Spleen (tissue), 11 donors: ENCODE measurements around the gene SH3RF3. TPM values are rescaled to one million over a fixed set of nuclear protein-coding genes. Genes with fewer than 3 reads are reported as not detected.

ENCODE experiments used
- DNase-seq: peaks from one replicate; pipeline ENCODE4 v3.0.0-alpha.2; 2020
- H3K27ac ChIP-seq, 8 donors: fragments of 200-600 bp; sonication (generic) in 7 of 8; 1 replicate in 4 of 8; 2 replicates in 4 of 8; pipeline versions ENCODE4 v1.5.0 to v1.8.0; 2016 to 2021; ENCODE audit warnings: inconsistent platforms in 4 of 8, mild to moderate bottlenecking in 4 of 8, moderate library complexity in 1 of 8
- H3K27me3 ChIP-seq, 7 donors: fragments of 200-600 bp; sonication (generic) in 6 of 7; replicated peaks in 1 of 7; 1 replicate in 4 of 7; 2 replicates in 3 of 7; pipeline versions ENCODE4 v1.5.0 to v1.8.0; 2016 to 2021; ENCODE audit warnings: inconsistent platforms in 3 of 7, mild to moderate bottlenecking in 1 of 7
- H3K36me3 ChIP-seq, 6 donors: fragments of 200-600 bp; sonication (generic) in 5 of 6; 1 replicate in 4 of 6; 2 replicates in 2 of 6; pipeline versions ENCODE4 v1.5.0 to v1.8.0; 2016 to 2021; ENCODE audit warnings: inconsistent platforms in 2 of 6
- H3K4me1 ChIP-seq, 6 donors: fragments of 200-600 bp; sonication (generic) in 5 of 6; 1 replicate in 3 of 6; 2 replicates in 3 of 6; pipeline versions ENCODE4 v1.5.0 to v1.8.0; 2016 to 2021; ENCODE audit warnings: inconsistent platforms in 3 of 6
- H3K4me3 ChIP-seq, 8 donors: fragments of 200-600 bp; sonication (generic) in 7 of 8; 1 replicate in 4 of 8; 2 replicates in 4 of 8; pipeline versions ENCODE4 v1.5.0 to v1.8.0; 2016 to 2021; ENCODE audit warnings: inconsistent platforms in 4 of 8, mild to moderate bottlenecking in 4 of 8, moderate library complexity in 2 of 8
- H3K9me3 ChIP-seq, 8 donors: fragments of 200-600 bp; sonication (generic) in 7 of 8; 1 replicate in 4 of 8; 2 replicates in 4 of 8; pipeline versions ENCODE4 v1.5.0 to v1.8.0; 2016 to 2021; ENCODE audit warnings: inconsistent platforms in 4 of 8
- CTCF ChIP-seq, 11 experiments: fragments of 200-600 bp in 7 of 11; fragments of 450-650 bp in 4 of 11; sonication (generic) in 4 of 11; IDR thresholded peaks in 8 of 11; conservative IDR thresholded peaks in 3 of 11; 1 replicate in 7 of 11; 2 replicates in 4 of 11; pipeline versions ENCODE4 v1.4.0 to v1.8.0; 2016 to 2021; ENCODE audit warnings: antibody characterized with exemption in 11 of 11, inconsistent platforms in 4 of 11, mild to moderate bottlenecking in 1 of 11
- POLR2A ChIP-seq, 3 donors: fragments of 450-650 bp; IDR thresholded peaks; one replicate each; pipeline ENCODE4 v1.5.1; 2017; ENCODE audit warnings: antibody characterized with exemption in 3 of 3, mild to moderate bottlenecking in 1 of 3
- POLR2AphosphoS5 ChIP-seq, 3 donors: sonication (generic); formaldehyde crosslinking; IDR thresholded peaks; one replicate each; pipeline ENCODE4 v1.5.1; 2017; ENCODE audit warnings: antibody characterized with exemption in 3 of 3
- WGBS, 5 donors: extraction: QIAGEN DNeasy Blood & Tissue Kit in 3 of 5; methylation state at CpG; one replicate each; pipeline versions ENCODE4 v1.1.5 to v1.1.7; 2013 to 2018; 5-methylcytosine and 5-hydroxymethylcytosine counted together
- intact Hi-C: fragments of 100-400 bp; cut with DNase I; formaldehyde crosslinking; loops from one replicate; pipeline ENCODE4 v1.15.0; 2023; ENCODE audit warnings: low total_unique reads
- polyA plus RNA-seq, 3 donors: library from polyadenylated mRNA; stranded (reverse); fragments of 200-250 nt; gene quantifications; one replicate each; pipeline ENCODE4 v1.2.1, GENCODE V29; 2013
- total RNA-seq, 7 donors: library from RNA; depleted of rRNA in 3 of 7; stranded (reverse); fragments of >200 nt in 3 of 7; fragmentation: NEBNext Ultra II Directional in 4 of 7; extraction: Animal tissue kit (Norgen Biotek cat#: 25700) in 4 of 7; gene quantifications; one replicate each; pipeline versions ENCODE4 v1.1.0 to v1.2.1, GENCODE V29; 2016 to 2021
- donor health status: healthy with polysubstance abuse.
- donor health status: DM: no; HTN: no; CAD: no; lungs with moderate emphysema.
- donor health status: DM: no; HTN: no; CAD: no.
- donor health status: Bipolar disorder and iron deficiency.
- donor health status: healthy.
- donor health status: DM: no; HTN: no; CAD: no.
- donor health status: DM: yes; HTN: yes; CAD: no.

The SH3RF3 gene
- total and polyA plus RNA-seq, 10 donors: 1.3 to 7.6 (median 4.7) TPM

GRCh38 chr2:109142416-109143210, 13.6 kb downstream of the SH3RF3 start:
- intact Hi-C loops: no loop called here
- TF ChIP-seq POLR2A (IDR thresholded peaks at IDR 0.05): no peak
- no peak for TF ChIP-seq POLR2AphosphoS5 (IDR thresholded peaks at IDR 0.05)
- no peak for TF ChIP-seq CTCF (IDR thresholded peaks at IDR 0.05 in 8 of 11, conservative IDR thresholded peaks at IDR 0.05 in 3 of 11)
- H3K27me3 ChIP-seq: no peaks in the 10 kb centered on the region
- no peaks in the 10 kb centered on the region for H3K36me3 ChIP-seq
- no peak overlapping the region for H3K4me3 ChIP-seq
- H3K9me3 ChIP-seq: no peaks in the 10 kb centered on the region
- DNase-seq: no peak
- H3K4me1 ChIP-seq: peaks cover 0 to 18% (median 0%) of the 10 kb centered on the region in 6 donors
- H3K27ac ChIP-seq: no peak overlapping the region
- 86 to 91% (median 88%) methylated on average over 16 of the region's 16 CpGs for WGBS, 5 donors

- WGBS, 5 donors: 72 to 88% (median 87%) methylated on average over 13 of the region's 13 CpGs
- DNase-seq: no peak
- no peak overlapping the region for H3K4me3 ChIP-seq
- no peaks in the 10 kb centered on the region for H3K9me3 ChIP-seq
- TF ChIP-seq POLR2AphosphoS5 (IDR thresholded peaks at IDR 0.05) (no peak), CTCF (IDR thresholded peaks at IDR 0.05 in 8 of 11, conservative IDR thresholded peaks at IDR 0.05 in 3 of 11) (no peak), POLR2A (IDR thresholded peaks at IDR 0.05) (no peak)
- H3K27me3 ChIP-seq: no peaks in the 10 kb centered on the region
- H3K36me3 ChIP-seq: no peaks in the 10 kb centered on the region
- intact Hi-C loops: no loop called here
- H3K27ac ChIP-seq: no peak overlapping the region
- peaks cover 0 to 12% (median 0%) of the 10 kb centered on the region in 6 donors for H3K4me1 ChIP-seq
Observed at GRCh38 chr2:109143214-109144187, 14.5 kb downstream of the SH3RF3 start.

GRCh38 chr2:109144271-109144670, 15.3 kb downstream of the SH3RF3 start:
- WGBS, 5 donors: 42 to 59% (median 53%) methylated on average over 5 of the region's 5 CpGs
- intact Hi-C loops: no loop called here
- DNase-seq: no peak
- Histone ChIP-seq H3K9me3 (no peaks in the 10 kb centered on the region), H3K4me1 (peaks cover 0 to 7% (median 0%) of the 10 kb centered on the region in 6 donors), H3K27me3 (no peaks in the 10 kb centered on the region), H3K4me3 (no peak overlapping the region), H3K27ac (no peak overlapping the region), H3K36me3 (no peaks in the 10 kb centered on the region)
- no peak for TF ChIP-seq CTCF (IDR thresholded peaks at IDR 0.05 in 8 of 11, conservative IDR thresholded peaks at IDR 0.05 in 3 of 11)
- no peak for TF ChIP-seq POLR2A (IDR thresholded peaks at IDR 0.05)
- no peak for TF ChIP-seq POLR2AphosphoS5 (IDR thresholded peaks at IDR 0.05)
